NCI-H2171 treated with DMSO at 0.1 percent for 48 hours (cell line): Measurements from ENCODE around the gene SNAP23.
A peak's percentile ranks its signal among the peaks of the same experiment; 100 is the strongest.

Source experiments
- DNase-seq: peaks from one replicate; lab custom pipeline; 2025; lab: John Stamatoyannopoulos, UW

Gene SNAP23

DNA sequence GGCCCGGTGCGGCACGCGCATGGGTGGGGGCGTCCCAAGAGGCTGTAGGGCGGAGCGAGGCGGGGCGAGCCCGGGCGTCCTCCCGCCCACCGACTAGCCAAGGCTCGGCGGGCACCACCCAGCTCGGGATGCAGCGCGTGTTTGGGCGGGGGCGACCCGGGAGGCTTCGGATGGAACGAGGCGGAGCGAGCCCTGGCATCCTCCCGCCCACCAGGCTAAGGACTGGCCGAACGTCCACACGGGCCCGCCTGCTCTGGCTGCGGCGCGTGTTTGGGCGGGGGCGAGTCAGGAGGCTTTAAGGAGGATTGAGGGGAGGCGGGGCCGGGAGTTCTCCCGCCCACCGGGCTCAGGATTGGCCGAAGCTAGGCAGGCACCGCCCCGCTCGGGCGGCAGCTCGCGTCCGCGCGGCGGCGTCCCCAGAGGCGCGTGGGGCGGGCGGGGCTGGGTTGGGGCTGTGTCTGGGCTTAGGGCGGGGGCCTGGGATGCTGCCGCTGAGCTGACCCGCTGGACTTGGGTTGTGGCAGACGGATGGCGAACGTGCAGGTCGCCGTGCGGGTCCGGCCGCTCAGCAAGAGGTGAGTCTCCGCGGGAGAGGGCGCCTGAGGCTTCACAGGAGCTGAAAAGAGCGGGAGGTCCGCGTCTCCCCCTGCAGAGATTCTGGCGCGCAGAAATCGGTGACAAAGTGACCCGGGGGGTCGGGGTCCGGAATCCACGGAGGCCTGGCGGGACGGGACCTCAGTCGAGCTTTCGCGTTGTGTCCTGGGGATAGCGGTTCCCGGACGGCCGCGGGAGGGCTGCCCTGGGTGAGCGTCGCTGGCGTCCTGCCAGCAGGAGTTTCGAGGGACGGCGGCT lies 80.0 kb downstream of the SNAP23 start, which contains the start of gene STARD9:
STARD9 (plus strand) TSS at position 419 of the 852 bp plus-strand sequence; CDS start at position 529, 110 bp downstream.
- DNase-seq, result peak; percentile 96

DNA sequence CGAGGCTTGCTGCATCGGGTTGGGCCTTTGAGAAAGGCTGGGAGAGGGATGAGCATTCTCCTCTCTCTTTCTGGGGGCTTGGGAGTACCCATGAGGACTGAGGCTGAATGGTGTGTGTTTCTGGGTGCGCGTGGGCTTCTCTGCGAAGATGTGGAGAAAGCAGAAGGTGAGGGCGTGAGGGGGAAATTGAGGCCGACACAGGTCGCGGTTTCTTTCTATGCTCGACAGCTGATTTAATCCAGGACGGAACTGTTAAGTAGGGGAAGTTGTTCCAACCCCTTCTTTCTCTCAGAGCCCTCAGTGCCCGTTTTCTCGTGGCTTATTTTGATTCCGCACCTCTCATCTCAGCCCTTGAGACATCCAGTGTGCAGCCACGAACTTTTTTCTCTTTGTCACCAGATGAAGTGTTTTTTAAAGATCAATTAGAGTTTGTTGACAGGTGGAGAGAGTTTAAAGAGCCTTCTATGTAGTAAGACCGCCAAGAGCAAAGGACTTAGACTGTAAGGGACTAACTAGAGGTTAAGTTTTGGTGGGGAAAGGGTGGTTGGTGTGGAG lies 80.7 kb downstream of the SNAP23 start:
- no peak for DNase-seq

DNA sequence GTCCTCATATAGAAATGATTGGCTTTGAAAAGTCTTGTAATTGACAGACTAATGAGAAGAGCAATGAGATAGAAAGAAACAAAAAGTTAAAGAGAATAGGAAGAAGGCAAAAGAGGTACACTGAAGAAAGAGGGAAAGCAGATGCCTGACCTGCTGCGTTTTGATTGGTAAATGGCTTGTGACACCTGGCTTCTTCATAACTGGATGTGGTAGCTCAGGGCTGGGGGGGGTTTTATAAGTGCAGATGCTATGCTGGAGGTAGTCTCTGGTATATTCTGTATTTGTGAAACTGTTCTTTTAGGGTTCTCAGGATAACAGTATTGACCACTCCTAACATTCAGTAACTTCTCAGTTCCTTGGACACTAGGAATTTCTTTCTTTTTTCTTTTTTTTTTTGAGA lies 81.3 kb downstream of the SNAP23 start:
- DNase-seq, result peak; percentile 7

DNA sequence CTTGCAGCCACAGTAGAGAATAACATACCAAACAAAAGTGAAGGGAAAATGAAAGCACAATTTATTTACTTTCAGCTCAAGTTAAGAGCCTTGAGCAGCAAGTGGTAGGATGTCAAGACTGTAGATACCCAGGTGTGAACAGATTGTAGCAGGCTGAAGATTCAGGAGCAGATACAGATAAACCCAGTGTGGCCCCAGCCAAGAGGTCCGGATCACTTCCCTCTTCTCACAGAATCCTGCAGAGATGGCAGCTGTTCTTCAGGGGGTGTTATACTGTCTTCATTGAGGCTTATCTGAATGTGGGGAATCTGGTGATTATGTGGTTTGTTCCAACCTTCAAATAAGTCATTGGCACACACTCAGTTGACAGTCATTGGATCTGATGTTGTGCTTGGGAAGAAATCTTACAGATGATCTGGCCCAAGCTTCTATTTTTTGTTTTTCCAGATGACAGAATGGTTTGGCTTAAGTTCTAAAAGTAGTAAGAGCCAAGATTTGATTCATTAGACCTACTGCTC lies 82.1 kb downstream of the SNAP23 start:
- peak; percentile 71 for DNase-seq

DNA sequence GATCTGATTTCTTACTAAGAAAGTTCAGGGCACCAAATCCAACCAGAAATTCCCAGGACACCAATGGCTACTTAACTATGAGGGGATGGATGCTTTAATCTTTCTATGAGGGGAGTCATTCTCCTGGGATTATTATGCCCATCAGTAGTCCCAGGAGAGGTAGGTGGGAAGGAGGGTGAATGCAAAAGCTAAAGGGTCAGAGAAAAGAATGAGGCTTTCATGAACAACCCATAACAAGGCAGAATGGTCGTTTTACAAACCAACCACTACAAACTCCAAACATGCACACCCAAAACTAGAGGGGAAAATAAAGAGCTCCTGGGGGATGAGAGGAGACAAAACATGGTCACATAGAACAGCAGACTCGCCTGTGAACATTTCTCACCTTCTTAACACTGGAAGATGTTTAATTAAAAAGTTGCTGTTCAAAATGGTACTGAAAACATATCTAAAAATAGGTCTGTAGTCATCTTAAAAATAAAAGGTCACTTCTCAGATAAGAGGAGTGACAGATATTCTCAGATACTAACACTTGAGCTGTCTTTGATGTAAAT lies 83.6 kb downstream of the SNAP23 start:
- DNase-seq, result no peak

DNA sequence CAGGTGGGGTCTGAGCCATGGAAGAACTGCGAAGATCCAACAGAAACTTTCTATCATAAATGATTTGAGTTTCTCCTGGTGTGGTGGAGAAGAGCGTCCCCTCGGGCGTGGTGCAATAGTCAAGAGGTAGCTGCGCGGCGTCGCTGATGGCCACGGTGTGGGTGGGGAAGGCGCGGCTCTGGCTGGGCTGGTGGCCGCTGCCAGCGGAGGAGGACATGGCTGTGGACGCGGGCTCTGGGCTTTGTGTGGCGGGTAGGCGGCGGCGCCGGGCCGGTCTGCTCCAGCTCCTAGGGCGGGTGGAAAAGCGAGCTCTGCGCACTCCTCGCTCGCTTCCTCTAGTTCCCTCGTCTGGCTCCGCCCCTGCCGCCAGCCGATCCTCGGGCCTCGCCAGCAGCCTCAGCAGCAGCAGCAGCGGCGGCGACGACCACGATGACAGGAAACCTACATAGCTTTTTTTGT lies 85.9 kb downstream of the SNAP23 start:
- no peak for DNase-seq
